ENCODE measurements around the gene CCDC178. TPM values are rescaled to one million over a fixed set of nuclear protein-coding genes. Genes with fewer than 3 reads are reported as not detected.

Gene CCDC178
- total and polyA plus RNA-seq, 7 donors, result 0.06 to 0.25 (median 0.18) TPM; not detected in 4

- no peak for ATAC-seq
- WGBS, 3 donors, result 88 to 91% (median 90%) methylated on average over 10 of the region's 10 CpGs
These were observed 533.8 kb downstream of the CCDC178 start for GRCh38 chr18:32906506-32907310.

GRCh38 chr18:32905651-32906050, 534.9 kb downstream of the CCDC178 start:
- ATAC-seq (no peak), DNase-seq (no peak)
- Histone ChIP-seq H3K36me3 (ENCODE audit: insufficient read depth in 1 of 2, low read depth in 1 of 2) (no peaks in the 10 kb centered on the region), H3K9me3 (no peaks in the 10 kb centered on the region), H3K27ac (no peak overlapping the region), H3K4me1 (no peaks in the 10 kb centered on the region), H3K27me3 (ENCODE audit: insufficient read depth in 3 of 3, low read length in 2 of 3) (no peaks in the 10 kb centered on the region), H3K4me3 (no peak overlapping the region)
- 86 to 92% (median 90%) methylated on average over 5 of the region's 5 CpGs for WGBS, 3 donors
- no peak for TF ChIP-seq CTCF (IDR thresholded peaks at IDR 0.05)
- intact Hi-C loops (cut with DNase I), result no loop called here

More at GRCh38 chr18:32906506-32907310, 533.8 kb downstream of the CCDC178 start:
- Histone ChIP-seq H3K9me3 (no peaks in the 10 kb centered on the region), H3K27ac (no peak overlapping the region), H3K4me1 (no peaks in the 10 kb centered on the region), H3K36me3 (ENCODE audit: insufficient read depth in 1 of 2, low read depth in 1 of 2) (no peaks in the 10 kb centered on the region), H3K4me3 (no peak overlapping the region), H3K27me3 (ENCODE audit: insufficient read depth in 3 of 3, low read length in 2 of 3) (no peaks in the 10 kb centered on the region)
- TF ChIP-seq CTCF (IDR thresholded peaks at IDR 0.05), result no peak
- intact Hi-C loops (cut with DNase I), result no loop called here
- DNase-seq, result no peak

- H3K4me1 ChIP-seq, result no peaks in the 10 kb centered on the region
- no peaks in the 10 kb centered on the region for H3K36me3 ChIP-seq (ENCODE audit: insufficient read depth in 1 of 2, low read depth in 1 of 2)
- no peak for ATAC-seq
- no peaks in the 10 kb centered on the region for H3K9me3 ChIP-seq
- intact Hi-C loops (cut with DNase I), result no loop called here
- DNase-seq, result no peak
- H3K4me3 ChIP-seq, result no peak overlapping the region
- 50 to 59% (median 57%) methylated on average over 3 of the region's 3 CpGs for WGBS, 3 donors
- no peaks in the 10 kb centered on the region for H3K27me3 ChIP-seq (ENCODE audit: insufficient read depth in 3 of 3, low read length in 2 of 3)
- no peak overlapping the region for H3K27ac ChIP-seq
- no peak for TF ChIP-seq CTCF (IDR thresholded peaks at IDR 0.05)
These were observed 537.8 kb downstream of the CCDC178 start for GRCh38 chr18:32902568-32903330.

GRCh38 chr18:32899819-32900218, 540.7 kb downstream of the CCDC178 start:
- WGBS, 3 donors, result 63 to 71% (median 67%) methylated on average over 3 of the region's 3 CpGs
- no peak overlapping the region for H3K27ac ChIP-seq
- H3K27me3 ChIP-seq (ENCODE audit: insufficient read depth in 3 of 3, low read length in 2 of 3), result no peaks in the 10 kb centered on the region
- no peaks in the 10 kb centered on the region for H3K36me3 ChIP-seq (ENCODE audit: insufficient read depth in 1 of 2, low read depth in 1 of 2)
- ATAC-seq (no peak), DNase-seq (no peak)
- intact Hi-C loops (cut with DNase I), result no loop called here
- no peaks in the 10 kb centered on the region for H3K4me1 ChIP-seq
- H3K9me3 ChIP-seq, result no peaks in the 10 kb centered on the region
- H3K4me3 ChIP-seq, result no peak overlapping the region
- TF ChIP-seq CTCF (IDR thresholded peaks at IDR 0.05), result no peak
